T-helper 2 cell treated with Interferon-gamma antibody and Interleukin-4, amounts not matched to agents 5 μg/mL and 100 μg/mL, for 36 hours (primary cell): Measurements from ENCODE around the gene POLR1G.

Experiments used
- DNase-seq: peaks from one replicate; pipeline ENCODE4 v3.0.0; 2021; ENCODE audit warnings: low spot score
- H3K27ac Mint-ChIP-seq: one replicate; pipeline ENCODE4 v1.8.0; 2021; ENCODE audit warnings: mild to moderate bottlenecking, mixed read lengths
- H3K27me3 Mint-ChIP-seq: one replicate; pipeline ENCODE4 v1.8.0; 2021; ENCODE audit warnings: low read depth, mixed read lengths
- H3K36me3 Mint-ChIP-seq: one replicate; pipeline ENCODE4 v1.8.0; 2021; ENCODE audit warnings: low read depth, mixed read lengths
- H3K4me1 Mint-ChIP-seq: one replicate; pipeline ENCODE4 v1.8.0; 2021; ENCODE audit warnings: low read depth, mixed read lengths
- H3K4me3 Mint-ChIP-seq: one replicate; pipeline ENCODE4 v1.8.0; 2022; ENCODE audit warnings: mild to moderate bottlenecking, moderate library complexity, mixed read lengths
- H3K9me3 Mint-ChIP-seq: one replicate; pipeline ENCODE4 v1.8.0; 2021; ENCODE audit warnings: mixed read lengths

POLR1G gene

DNA sequence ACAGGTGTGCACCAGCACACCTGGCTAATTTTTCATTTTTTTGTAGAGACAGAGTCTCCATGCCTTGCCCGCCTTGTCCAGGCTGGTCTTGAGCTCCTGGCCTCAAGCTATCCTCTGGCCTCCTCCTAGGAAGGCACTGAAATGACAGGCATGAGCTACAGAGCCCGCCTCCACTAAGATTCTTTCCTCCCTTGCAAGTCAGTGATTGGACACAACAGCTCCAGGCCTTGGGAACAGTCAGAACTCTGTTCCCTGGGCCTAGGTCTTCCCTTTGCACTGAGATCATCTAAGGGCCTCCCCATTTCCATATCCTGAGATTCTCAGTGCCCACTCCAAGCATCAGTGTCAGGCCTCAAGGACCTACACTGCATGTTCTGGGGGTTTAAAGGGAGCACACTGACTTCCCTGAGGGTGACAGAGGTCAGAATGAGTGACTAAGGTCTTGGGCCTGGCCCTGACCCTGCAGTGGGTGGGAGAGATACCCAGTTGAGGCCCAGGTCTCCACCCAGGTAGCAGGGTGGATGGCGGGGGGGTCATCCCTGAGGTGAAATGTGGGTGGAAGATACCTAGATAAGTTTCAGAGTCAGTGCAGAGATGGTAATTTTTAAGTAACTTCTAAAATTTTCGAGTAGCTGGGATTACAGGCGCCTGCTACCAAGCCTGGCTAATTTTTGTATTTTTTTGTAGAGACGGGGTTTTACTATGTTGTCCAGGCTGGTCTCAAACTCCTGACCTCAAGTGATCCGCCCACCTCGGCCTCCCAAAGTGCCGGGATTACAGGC lies 34.6 kb downstream of the POLR1G start:
- H3K27me3 Mint-ChIP-seq = peaks cover 2% of the 10 kb centered on the region
- H3K27ac Mint-ChIP-seq = peak overlapping the region; percentile 78
- no peaks in the 10 kb centered on the region for H3K9me3 Mint-ChIP-seq
- no peak for DNase-seq
- H3K4me3 Mint-ChIP-seq = peak overlapping the region; percentile 78
- peaks cover 33% of the 10 kb centered on the region for H3K4me1 Mint-ChIP-seq
- no peaks in the 10 kb centered on the region for H3K36me3 Mint-ChIP-seq

DNA sequence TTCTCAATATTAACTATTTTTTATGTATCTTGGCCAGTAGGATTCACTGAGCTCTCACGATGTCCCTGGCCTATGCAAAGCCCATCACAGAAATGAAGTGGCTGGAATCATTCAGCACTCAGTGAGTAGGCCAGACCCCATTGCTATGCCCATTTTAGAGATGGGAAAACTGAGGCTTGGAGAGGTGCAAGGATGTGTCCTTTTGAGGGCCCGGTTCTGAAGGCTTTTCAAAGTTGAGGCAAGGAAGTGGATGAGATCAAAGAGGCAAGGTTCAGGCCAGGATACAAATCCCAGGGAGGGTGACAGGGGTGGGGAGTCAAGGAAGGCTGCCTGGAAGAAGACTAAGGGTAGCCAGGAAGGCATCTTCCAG lies 35.9 kb downstream of the POLR1G start:
- Mint-ChIP-seq H3K4me1 (peaks cover 38% of the 10 kb centered on the region), H3K27me3 (peaks cover 2% of the 10 kb centered on the region), H3K9me3 (no peaks in the 10 kb centered on the region), H3K4me3 (peak overlapping the region; percentile 77), H3K27ac (peak overlapping the region; percentile 67), H3K36me3 (no peaks in the 10 kb centered on the region)
- DNase-seq = no peak

DNA sequence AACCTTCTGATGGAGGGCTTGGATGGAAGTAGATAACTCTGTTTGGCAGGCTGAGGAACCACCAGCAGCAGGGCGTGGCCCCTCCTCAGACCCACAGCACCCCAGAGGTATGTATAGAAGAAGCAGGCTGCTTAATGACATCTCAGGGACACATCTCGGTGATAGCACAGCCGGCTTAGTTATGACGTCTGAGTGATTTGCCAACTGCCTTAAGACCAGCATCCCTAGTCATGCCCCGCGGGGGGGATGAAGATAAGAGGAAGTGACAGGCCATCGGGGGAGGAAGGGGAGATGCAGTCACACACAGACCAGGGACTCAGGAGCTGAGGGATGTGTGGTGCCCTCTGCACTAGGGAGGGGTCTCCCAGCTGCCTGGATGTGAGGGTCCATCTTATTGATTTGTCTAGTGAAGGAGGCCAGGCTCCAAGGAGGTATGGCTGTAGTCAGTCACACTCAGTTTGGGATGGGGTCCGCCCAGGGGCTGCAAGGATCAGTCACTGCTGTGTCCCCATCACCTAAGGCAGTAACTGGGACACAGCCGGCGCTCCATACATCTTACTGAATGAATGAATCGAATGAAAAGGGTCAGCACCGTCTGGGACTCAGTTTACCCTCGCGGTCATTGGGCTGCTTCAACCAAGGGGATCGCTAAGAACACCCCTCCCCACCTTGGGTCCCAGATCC lies 36.5 kb downstream of the POLR1G start:
- DNase-seq = peak; percentile 25
- no peaks in the 10 kb centered on the region for H3K9me3 Mint-ChIP-seq
- H3K27ac Mint-ChIP-seq = peak overlapping the region; percentile 67
- peaks cover 41% of the 10 kb centered on the region for H3K4me1 Mint-ChIP-seq
- H3K4me3 Mint-ChIP-seq = peak overlapping the region; percentile 77
- H3K36me3 Mint-ChIP-seq = no peaks in the 10 kb centered on the region
- H3K27me3 Mint-ChIP-seq = peaks cover 2% of the 10 kb centered on the region

DNA sequence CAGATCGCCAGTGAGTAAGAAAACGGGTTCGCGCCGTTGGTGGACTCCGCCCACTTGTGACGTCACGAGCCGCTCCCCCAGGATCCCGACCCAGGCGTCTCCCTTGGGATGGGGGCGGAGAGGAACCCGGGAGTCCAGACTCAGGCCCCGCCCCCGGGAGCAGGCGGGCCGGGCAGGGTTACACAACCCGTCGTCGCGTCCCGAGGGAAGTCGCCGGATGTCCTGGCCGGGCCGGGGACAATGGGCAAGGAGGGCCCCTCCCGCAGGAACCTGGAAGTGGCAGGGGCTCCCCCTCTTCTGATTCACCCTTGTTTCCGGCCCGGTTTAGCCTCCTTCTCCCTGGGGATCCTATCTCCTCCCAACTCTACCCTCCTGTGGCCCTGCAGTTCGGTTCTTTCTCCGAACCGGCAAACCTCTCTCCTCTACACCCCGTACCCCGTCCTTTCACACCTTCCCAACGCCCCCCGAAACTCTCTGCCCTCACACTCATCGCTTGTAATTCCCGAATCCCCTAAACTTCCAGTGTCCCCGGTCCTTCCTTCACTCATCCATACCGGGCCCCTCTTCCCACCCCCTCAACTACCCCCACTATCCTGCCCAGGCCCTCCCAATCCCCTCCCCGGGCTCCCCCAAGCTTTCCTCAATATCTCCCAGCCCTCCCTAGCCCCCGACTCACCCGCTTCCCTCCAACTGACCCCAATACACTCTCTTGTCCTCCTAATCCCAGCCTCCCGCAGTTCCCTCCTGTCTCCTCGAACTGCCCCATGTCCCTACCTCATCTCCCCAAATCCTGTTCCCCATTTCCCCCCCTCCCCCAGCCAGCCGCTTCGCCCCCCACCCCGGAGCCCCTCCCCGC lies 37.2 kb downstream of the POLR1G start:
- peak overlapping the region; percentile 86 for H3K4me3 Mint-ChIP-seq
- H3K27me3 Mint-ChIP-seq = peaks cover 2% of the 10 kb centered on the region
- peaks cover 43% of the 10 kb centered on the region for H3K4me1 Mint-ChIP-seq
- H3K36me3 Mint-ChIP-seq = no peaks in the 10 kb centered on the region
- peak; percentile 66 for DNase-seq
- peak overlapping the region; percentile 90 for H3K27ac Mint-ChIP-seq
- H3K9me3 Mint-ChIP-seq = no peaks in the 10 kb centered on the region

DNA sequence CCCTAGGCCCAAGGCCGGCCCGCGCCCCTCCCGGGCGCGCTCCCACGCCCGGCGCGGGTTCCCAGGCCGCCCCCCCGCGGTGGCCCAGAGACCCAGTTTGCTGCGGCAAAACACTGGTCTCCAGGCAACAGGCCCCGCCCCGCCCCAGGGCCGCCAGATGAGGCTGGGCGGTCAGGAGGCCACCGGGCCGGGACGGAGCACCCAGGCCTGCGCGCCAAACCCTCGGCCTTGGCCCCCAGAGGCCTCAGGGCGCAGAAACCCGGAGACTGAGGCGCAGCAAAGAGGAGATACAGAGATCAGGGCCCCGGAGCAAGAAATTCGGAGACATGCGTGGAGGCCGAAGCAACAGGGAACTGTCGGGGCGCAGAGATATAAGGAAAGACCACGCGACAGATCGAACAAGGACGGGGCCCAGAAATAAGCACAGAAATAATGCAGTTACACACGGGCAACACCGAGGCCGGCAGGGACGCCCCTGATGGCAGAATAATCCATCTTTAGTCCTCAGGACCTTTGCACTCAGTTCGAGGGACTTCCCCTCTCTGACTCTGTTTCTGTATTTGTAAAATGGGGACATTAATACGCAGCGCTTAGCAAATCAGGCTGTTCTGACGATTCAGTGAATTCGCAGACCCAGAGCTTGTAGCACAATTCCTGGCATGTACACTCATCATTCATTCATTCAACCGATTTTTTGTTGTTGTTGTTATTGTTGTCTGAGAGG lies 38.0 kb downstream of the POLR1G start:
- H3K4me1 Mint-ChIP-seq = peaks cover 44% of the 10 kb centered on the region
- H3K4me3 Mint-ChIP-seq = peak overlapping the region; percentile 37
- H3K27me3 Mint-ChIP-seq = peaks cover 2% of the 10 kb centered on the region
- H3K9me3 Mint-ChIP-seq = no peaks in the 10 kb centered on the region
- DNase-seq = peak; percentile 85
- H3K36me3 Mint-ChIP-seq = no peaks in the 10 kb centered on the region
- H3K27ac Mint-ChIP-seq = peak overlapping the region; percentile 28

DNA sequence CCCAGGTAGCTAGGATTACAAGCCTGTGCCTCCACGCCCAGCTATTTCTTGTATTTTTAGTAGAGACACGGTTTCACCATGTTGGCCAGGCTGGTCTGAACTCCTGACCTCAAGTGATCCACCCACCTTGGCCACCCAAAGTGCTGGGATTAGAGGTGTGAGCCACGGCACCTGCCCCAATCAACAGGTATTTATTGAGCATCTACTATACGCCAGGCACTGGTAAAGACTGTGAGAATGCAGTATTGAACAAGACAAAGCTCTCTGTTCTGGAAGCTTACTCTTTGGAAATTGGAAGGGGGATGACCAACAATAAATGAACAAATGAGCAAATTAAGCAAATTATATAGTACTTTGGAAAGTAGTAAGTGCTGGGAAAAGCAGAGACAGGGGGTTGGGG lies 38.7 kb downstream of the POLR1G start:
- no peaks in the 10 kb centered on the region for H3K36me3 Mint-ChIP-seq
- no peak for DNase-seq
- no peak overlapping the region for H3K27ac Mint-ChIP-seq
- peak overlapping the region; percentile 37 for H3K4me3 Mint-ChIP-seq
- H3K4me1 Mint-ChIP-seq = peaks cover 45% of the 10 kb centered on the region
- H3K27me3 Mint-ChIP-seq = peaks cover 2% of the 10 kb centered on the region
- no peaks in the 10 kb centered on the region for H3K9me3 Mint-ChIP-seq

DNA sequence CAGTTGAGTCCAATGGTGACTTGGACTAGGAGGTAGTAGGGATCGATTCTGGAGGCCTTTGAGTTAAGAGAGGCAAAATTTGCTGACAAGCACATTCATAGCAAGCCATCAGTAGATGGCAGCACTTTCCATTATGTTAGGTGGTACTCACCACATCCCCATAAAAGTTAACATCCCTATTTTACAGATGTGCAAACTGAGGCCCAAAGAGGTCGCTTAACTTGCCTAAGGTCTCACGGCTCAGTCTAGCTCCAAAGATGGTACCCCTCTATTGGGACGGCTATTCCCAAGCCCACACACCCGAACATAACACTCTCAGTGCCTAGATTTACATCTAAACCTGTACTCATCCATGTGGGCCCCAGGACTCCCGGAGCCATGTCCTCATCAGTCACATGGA lies 39.9 kb downstream of the POLR1G start:
- Mint-ChIP-seq H3K4me3 (no peak overlapping the region), H3K27ac (peak overlapping the region; percentile 61), H3K27me3 (peaks cover 2% of the 10 kb centered on the region), H3K4me1 (peaks cover 45% of the 10 kb centered on the region), H3K9me3 (no peaks in the 10 kb centered on the region), H3K36me3 (no peaks in the 10 kb centered on the region)
- DNase-seq = no peak

DNA sequence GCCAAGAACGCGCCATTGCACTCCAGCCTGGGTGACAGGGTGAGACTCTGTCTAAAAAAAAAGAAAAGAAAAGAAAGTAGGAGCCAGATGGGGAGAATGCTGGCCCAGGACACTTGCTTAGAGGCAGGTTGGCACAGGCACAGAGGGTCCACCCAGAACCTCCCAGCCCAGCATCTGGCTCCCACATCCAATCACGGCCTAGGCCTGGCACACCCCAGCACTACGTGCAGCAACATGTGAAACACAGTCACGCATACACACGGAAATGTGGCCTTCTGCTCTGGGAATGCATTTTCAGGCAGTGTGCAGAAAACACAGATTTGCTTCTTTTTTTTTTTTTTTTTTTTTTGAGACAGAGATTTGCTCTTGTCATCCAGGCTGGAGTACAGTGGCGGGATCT lies 40.5 kb downstream of the POLR1G start:
- no peak for DNase-seq
- Mint-ChIP-seq H3K4me1 (peaks cover 51% of the 10 kb centered on the region), H3K36me3 (no peaks in the 10 kb centered on the region), H3K4me3 (no peak overlapping the region), H3K27me3 (peaks cover 2% of the 10 kb centered on the region), H3K9me3 (no peaks in the 10 kb centered on the region), H3K27ac (no peak overlapping the region)

DNA sequence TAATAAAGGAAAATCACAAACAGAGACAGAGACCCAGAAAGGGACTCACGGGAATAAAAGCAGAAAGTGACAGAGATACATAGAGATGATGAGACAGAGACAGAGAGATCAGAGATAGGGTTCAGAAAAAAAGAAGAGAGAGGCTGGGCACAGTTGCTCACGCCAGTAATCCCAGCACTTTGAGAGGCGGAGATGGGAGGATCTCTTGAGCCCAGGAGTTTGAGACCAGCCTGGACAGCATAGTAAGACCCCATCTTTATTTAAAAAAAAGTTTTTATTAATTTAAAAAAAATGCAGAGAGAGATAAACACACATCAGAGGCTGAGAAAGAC lies 41.9 kb downstream of the POLR1G start:
- DNase-seq = no peak

DNA sequence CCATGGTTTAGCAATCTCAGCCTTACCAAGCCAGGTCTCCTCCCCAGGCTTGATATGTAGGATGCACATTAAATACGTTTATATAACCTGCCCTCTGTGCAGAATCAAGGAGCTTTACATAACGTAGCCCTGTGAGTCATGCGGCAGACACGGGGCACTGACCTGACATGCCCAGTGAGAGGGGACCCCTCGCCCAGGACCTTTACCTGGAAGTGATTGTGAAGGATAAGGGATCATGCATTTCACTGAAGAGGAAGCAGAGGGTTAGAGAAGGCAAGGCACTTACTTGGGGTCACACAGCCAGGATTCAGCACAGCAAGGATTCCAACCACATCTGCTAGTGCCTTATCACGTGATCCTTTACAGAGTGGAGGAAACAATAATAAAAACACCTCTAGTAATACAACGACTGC lies 42.4 kb downstream of the POLR1G start:
- no peak for DNase-seq
- peaks cover 4% of the 10 kb centered on the region for H3K27me3 Mint-ChIP-seq
- peak overlapping the region; percentile 68 for H3K4me3 Mint-ChIP-seq
- H3K27ac Mint-ChIP-seq = peak overlapping the region; percentile 77
- H3K36me3 Mint-ChIP-seq = no peaks in the 10 kb centered on the region
- H3K9me3 Mint-ChIP-seq = no peaks in the 10 kb centered on the region
- H3K4me1 Mint-ChIP-seq = peaks cover 42% of the 10 kb centered on the region

More for the DNA sequence above, 41.9 kb downstream of the POLR1G start:
- no peaks in the 10 kb centered on the region for H3K36me3 Mint-ChIP-seq
- no peaks in the 10 kb centered on the region for H3K9me3 Mint-ChIP-seq
- H3K27me3 Mint-ChIP-seq = peaks cover 2% of the 10 kb centered on the region
- H3K4me3 Mint-ChIP-seq = peak overlapping the region; percentile 53
- H3K4me1 Mint-ChIP-seq = peaks cover 44% of the 10 kb centered on the region
- H3K27ac Mint-ChIP-seq = peak overlapping the region; percentile 55

DNA sequence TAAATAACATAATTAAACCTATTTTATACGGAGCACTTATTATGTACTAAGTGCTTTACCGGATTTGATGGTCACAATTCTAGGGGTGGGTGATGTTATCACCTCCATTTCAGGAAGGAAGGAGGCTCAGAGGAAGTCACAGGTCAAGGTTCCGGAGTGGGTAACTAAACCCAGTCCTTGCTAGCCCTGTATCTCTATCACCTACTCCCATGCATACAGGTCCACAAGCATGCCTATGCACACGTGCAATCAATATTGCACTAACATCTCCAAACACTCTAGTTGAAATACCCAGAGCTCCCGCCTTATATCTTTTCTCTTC lies 43.5 kb downstream of the POLR1G start:
- Mint-ChIP-seq H3K4me3 (peak overlapping the region; percentile 91), H3K36me3 (no peaks in the 10 kb centered on the region), H3K27me3 (peaks cover 5% of the 10 kb centered on the region), H3K9me3 (no peaks in the 10 kb centered on the region), H3K4me1 (peaks cover 40% of the 10 kb centered on the region), H3K27ac (peak overlapping the region; percentile 95)
- no peak for DNase-seq

DNA sequence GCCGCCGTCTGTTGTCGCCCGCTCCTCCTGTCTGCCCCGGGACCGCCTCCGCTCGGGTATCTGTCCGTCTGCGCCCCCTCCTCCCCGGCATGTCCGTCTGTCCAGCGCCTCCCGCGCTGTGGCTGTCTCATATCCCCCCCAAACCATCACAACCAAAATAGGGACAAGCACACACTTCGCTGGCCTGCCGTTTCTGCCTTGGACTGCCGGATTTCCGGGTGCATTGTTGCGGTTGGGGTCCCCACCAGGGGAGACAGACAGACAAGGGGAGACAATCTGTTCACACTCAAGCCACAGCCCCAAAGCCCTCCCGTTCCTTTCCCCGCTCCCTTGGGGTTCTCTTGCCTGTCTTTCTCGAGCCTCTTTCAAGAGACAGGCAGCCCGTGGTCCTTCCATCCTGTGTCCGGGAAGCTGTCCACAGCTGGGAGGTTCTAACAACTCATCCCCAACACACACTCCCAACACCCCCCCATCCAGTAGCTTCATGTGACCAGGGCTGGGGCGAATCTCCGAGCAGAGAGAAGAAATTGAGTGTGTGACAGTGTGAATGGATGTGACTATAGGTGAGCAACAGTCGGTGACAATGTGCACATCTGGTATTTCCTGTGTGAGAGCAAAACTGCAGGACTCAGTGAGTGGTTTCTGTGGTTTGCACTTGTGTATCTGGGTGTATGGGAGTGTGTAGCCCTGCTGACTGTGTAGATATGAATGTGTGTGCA lies 44.8 kb downstream of the POLR1G start:
- Mint-ChIP-seq H3K4me1 (peaks cover 43% of the 10 kb centered on the region), H3K4me3 (peak overlapping the region; percentile 87), H3K36me3 (no peaks in the 10 kb centered on the region), H3K9me3 (no peaks in the 10 kb centered on the region), H3K27me3 (peaks cover 5% of the 10 kb centered on the region), H3K27ac (peak overlapping the region; percentile 96)
- peak; percentile 62 for DNase-seq

DNA sequence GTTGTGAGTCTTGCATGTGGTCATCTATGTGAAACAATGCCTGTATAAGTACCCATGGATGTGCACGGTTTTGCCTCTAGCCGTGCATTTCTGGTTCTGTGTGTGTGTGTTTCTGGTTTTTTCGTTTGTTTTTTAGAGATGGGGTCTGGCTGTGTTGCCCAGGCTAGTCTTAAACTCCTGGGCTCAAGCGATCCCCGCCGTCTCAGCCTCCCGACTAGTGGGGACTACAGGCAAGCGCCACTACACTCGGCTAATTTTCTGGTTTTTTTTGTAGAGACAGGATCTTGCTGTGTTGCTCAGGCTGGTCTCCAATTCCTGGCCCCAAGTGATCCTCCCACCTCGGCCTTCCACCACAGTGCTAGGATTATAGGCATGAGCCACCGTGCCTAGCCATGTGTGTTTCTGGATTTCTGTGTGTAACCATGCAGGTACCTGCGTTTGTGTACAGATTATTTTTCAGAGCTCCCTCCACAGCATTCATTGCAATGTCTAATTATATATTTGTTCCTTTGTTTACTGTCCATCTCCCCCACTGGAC lies 45.5 kb downstream of the POLR1G start:
- DNase-seq = no peak
- no peaks in the 10 kb centered on the region for H3K9me3 Mint-ChIP-seq
- H3K4me3 Mint-ChIP-seq = peak overlapping the region; percentile 87
- no peaks in the 10 kb centered on the region for H3K36me3 Mint-ChIP-seq
- H3K27me3 Mint-ChIP-seq = peaks cover 5% of the 10 kb centered on the region
- H3K27ac Mint-ChIP-seq = peak overlapping the region; percentile 96
- peaks cover 43% of the 10 kb centered on the region for H3K4me1 Mint-ChIP-seq
